Brain microvascular endothelial cell (primary cell): Measurements from ENCODE around the gene PACSIN1.
A peak's percentile ranks its signal among the peaks of the same experiment; 100 is the strongest.

Experiments
- DNase-seq: peaks from one replicate; pipeline ENCODE4 v3.0.0-alpha.2; 2020
- H3K27ac ChIP-seq: fragments of 250-450 bp; sonication (Bioruptor Pico); 2 replicates; pipeline ENCODE4 v1.5.1; 2020; ENCODE audit warnings: mild to moderate bottlenecking, moderate library complexity
- H3K27me3 ChIP-seq: fragments of 250-450 bp; sonication (Bioruptor Pico); replicated peaks from 2 replicates; pipeline ENCODE4 v1.5.1; 2020; ENCODE audit warnings: mild to moderate bottlenecking
- H3K36me3 ChIP-seq: fragments of 250-450 bp; sonication (Bioruptor Pico); replicated peaks from 2 replicates; pipeline ENCODE4 v1.5.1; 2020; ENCODE audit warnings: mild to moderate bottlenecking
- H3K4me3 ChIP-seq: 2 replicates; pipeline ENCODE4 v1.5.1; 2011; ENCODE audit warnings: low read depth, mild to moderate bottlenecking, control low read depth, low read length, moderate library complexity
- in situ Hi-C: cut with HindIII; loops from 2 replicates; pipeline ENCODE4 v1.10.0; 2017; ENCODE audit warnings: low sequenced_read_pairs, low pct_ligation_motif_present
- TF ChIP-seq, protein P1 (sequence below): IDR thresholded peaks from 2 replicates; pipeline ENCODE4 v1.5.1; 2011; ENCODE audit warnings: low read depth, mild to moderate bottlenecking, moderate library complexity, low read length, control low read depth, inconsistent platforms; ENCODE audit errors: missing control alignments

Gene PACSIN1

DNA sequence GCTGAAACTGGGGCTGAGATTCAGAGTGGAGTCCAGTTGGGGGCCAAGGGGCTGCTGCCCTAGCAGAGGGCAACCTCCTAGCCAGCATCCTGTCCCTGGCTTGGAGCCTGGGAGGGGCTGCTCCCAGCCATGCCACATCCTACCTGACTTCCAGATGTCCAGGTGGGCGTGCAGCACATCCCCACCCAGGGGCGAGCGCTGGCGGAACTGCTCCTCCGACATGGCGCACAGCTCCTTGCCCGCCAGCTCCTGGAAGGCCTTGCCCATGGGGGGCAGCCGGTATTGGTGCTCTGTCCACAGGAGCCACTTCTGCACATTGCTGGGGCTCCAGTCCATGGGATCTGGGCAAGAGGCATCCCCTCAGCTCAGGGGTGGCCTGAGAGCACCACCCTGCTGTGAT is 75.0 kb downstream of the PACSIN1 start:
- TF ChIP-seq, protein P1, sequence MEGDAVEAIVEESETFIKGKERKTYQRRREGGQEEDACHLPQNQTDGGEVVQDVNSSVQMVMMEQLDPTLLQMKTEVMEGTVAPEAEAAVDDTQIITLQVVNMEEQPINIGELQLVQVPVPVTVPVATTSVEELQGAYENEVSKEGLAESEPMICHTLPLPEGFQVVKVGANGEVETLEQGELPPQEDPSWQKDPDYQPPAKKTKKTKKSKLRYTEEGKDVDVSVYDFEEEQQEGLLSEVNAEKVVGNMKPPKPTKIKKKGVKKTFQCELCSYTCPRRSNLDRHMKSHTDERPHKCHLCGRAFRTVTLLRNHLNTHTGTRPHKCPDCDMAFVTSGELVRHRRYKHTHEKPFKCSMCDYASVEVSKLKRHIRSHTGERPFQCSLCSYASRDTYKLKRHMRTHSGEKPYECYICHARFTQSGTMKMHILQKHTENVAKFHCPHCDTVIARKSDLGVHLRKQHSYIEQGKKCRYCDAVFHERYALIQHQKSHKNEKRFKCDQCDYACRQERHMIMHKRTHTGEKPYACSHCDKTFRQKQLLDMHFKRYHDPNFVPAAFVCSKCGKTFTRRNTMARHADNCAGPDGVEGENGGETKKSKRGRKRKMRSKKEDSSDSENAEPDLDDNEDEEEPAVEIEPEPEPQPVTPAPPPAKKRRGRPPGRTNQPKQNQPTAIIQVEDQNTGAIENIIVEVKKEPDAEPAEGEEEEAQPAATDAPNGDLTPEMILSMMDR: no peak
- Histone ChIP-seq H3K36me3 (no peaks in the 10 kb centered on the region), H3K4me3 (no peak overlapping the region), H3K27me3 (no peaks in the 10 kb centered on the region), H3K27ac (no peak overlapping the region)
- no peak for DNase-seq
- in situ Hi-C loops: no loop called here

DNA sequence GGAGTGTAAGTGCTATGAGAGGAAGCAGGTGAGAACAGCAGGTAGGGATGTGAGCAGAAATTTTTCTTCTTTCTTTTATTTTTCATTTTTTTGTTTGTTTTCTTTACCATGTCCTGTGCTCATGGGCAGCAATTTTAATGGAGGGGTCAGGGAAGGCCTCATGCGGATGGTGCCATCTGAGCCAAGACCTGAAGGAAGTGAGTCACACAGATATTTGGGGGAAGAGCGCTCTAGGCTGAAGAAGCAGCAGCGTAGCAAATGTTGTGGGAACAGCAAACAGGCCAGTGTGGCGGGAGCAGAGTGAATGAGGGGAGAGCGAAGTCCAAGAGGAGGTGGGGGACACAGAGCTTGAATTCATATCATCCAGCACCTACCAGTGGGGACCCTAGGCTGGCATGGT is 77.5 kb downstream of the PACSIN1 start:
- H3K27ac ChIP-seq: no peak overlapping the region
- DNase-seq: peak; percentile 45
- in situ Hi-C loops: no loop called here
- TF ChIP-seq, protein P1: no peak
- no peaks in the 10 kb centered on the region for H3K36me3 ChIP-seq
- H3K27me3 ChIP-seq: no peaks in the 10 kb centered on the region
- no peak overlapping the region for H3K4me3 ChIP-seq

DNA sequence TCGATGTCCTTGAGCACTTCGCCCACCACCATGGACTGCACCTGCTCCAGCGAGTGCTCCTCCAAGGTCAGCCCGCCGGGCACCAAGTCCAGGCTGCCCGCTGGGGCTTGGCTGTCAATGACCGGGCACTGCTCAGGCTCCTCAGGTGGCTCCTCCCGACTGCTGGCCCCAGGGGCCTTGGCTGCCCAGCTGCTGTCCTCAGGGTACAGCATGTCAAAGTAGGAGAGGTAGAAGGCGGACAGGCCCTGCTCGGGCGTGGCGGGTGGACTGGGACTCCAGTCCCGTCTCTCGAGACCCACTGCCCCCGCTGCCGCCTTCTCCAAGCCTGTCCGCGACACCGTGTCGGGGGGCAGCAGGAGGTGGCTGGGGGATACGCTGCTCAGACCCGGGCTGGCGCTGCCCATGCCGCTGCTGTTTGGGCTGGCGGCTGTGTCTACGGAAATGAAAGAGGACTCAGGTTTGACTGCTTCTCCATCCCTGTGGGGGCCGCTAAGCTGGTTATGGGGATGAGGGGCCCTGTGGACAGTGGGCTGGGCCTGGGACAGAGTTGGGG is 78.3 kb downstream of the PACSIN1 start:
- Histone ChIP-seq H3K27me3 (no peaks in the 10 kb centered on the region), H3K4me3 (no peak overlapping the region), H3K27ac (no peak overlapping the region), H3K36me3 (no peaks in the 10 kb centered on the region)
- in situ Hi-C loops: no loop called here
- TF ChIP-seq, protein P1: no peak
- DNase-seq: no peak

DNA sequence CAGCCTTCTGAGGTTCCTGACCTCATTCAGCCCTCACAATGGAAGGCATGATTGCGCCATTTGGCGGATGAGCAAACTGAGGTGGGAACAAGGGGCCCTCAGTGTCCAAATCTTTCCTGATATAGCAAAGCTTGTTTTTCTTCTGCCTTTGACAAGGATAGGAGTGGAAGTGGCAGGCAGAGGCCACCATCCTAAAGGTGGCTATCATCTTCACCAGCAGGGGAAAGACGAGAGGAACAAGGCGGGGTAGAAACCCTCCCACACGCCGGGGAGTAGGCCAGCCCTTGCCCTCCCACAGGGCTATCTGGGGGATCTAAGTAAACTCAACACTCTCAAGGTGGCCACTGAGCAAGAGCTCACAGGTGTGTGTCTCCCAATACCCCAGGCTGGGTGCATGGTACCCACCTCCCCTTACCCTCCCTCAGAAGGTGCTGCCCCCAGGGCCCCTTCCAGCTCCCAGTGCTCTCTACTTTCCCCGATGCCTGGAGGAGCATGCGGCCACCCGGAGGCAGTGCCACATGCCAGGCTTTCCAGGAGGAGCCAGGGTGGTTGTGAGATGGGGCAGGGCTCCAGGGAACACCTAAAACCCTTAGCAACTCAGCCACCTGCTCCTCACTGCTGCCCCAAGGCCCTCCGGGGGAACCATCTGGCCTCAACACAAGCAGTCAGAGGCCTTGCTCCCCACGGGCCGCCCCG is 79.0 kb downstream of the PACSIN1 start:
- Histone ChIP-seq H3K27ac (no peak overlapping the region), H3K4me3 (no peak overlapping the region), H3K36me3 (no peaks in the 10 kb centered on the region), H3K27me3 (no peaks in the 10 kb centered on the region)
- in situ Hi-C loops: no loop called here
- no peak for DNase-seq
- TF ChIP-seq, protein P1: no peak

DNA sequence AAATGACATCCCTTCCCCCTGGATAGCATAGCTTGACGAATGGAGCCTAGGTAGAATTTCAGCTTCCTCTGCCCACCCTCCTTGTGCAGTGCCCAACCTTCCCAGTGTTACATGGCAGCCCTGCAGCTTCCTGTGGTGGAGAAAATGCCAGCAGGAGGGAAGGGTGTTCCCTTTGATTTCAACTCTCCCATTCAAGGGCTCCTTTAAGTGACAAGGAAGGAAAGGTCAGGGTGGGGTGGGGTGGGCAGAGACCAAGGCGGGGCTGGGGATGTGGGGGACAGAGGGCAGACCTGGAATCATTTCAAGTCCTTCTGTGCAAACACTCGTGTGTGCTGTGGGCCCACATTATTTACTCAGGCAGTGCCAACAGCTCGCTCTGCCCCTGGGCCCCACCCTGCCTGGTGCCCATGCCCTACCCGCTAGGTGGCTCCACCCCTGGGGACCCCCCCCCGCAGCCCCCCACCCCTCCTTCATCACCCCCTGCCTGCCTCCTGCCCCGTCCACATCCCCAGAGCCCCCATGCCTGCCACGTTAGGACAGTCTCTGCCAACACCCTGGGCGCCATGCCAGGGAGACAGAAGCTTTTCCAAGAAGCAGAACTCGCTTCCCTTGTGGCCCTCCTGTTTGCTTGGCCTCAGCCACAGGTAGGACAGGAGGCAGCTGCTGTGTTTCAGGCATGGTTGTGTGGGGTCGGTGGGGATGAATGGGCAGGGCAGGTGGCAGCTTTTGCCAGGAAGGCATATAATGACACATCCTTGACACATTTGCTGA is 80.9 kb downstream of the PACSIN1 start:
- Histone ChIP-seq H3K27ac (no peak overlapping the region), H3K27me3 (no peaks in the 10 kb centered on the region), H3K4me3 (no peak overlapping the region), H3K36me3 (no peaks in the 10 kb centered on the region)
- TF ChIP-seq, protein P1: no peak
- in situ Hi-C loops: no loop called here
- DNase-seq: no peak
